H1 (cell line): Measurements from ENCODE around the gene PAX8. TPM values are rescaled to one million over a fixed set of nuclear protein-coding genes. Genes with fewer than 3 reads are reported as not detected.

ENCODE experiments used
- BCL11A ChIP-seq, 2 experiments: IDR thresholded peaks; one replicate each; pipeline ENCODE4 v1.6.1; 2011; ENCODE audit warnings: low read depth in 2 of 2, low read length in 2 of 2, mild to moderate bottlenecking in 2 of 2
- RBBP5 ChIP-seq: IDR thresholded peaks from 2 replicates; pipeline ENCODE4 v1.7.1; 2012; ENCODE audit warnings: low read depth, mild to moderate bottlenecking, inconsistent platforms, low read length, moderate library complexity, borderline replicate concordance
- TAF7 ChIP-seq: optimal IDR thresholded peaks from 2 replicates; pipeline ENCODE3; 2011; ENCODE audit warnings: low read depth, mild to moderate bottlenecking, inconsistent platforms, low read length, moderate library complexity, borderline replicate concordance
- YY1 ChIP-seq: IDR thresholded peaks from 2 replicates; pipeline ENCODE4 v1.6.1; 2011; ENCODE audit warnings: low read depth, mild to moderate bottlenecking, low read length
- polyA plus RNA-seq, 7 experiments: library from polyadenylated mRNA; depleted of rRNA in 3 of 7; stranded (reverse) in 5 of 7; unstranded in 2 of 7; fragments of >200 nt in 5 of 7; fragments of 200-250 nt in 2 of 7; gene quantifications; 1 replicate in 5 of 7; 2 replicates in 1 of 7; 4 replicates in 1 of 7; pipeline versions ENCODE4 v1.2.1 to v1.2.3, GENCODE V29; 2011 to 2013; ENCODE audit warnings: missing spikeins in 2 of 7, mixed read lengths in 2 of 7
- total RNA-seq: library from RNA; stranded (reverse); fragmentation: NEBNext Ultra II Directional; extraction: Animal tissue kit (Norgen Biotek cat#: 25700); gene quantifications from 2 replicates; pipeline ENCODE4 v1.2.1, GENCODE V29; 2021
- TF ChIP-seq, protein P1 (sequence below): fragments of 300-600 bp; sonication (generic); IDR thresholded peaks from 2 replicates; pipeline ENCODE4 v1.7.1; 2012; ENCODE audit warnings: low read length, moderate library complexity, mild to moderate bottlenecking, inconsistent platforms; ENCODE audit not compliant: insufficient replicate concordance

PAX8 gene
- total and polyA plus RNA-seq, 2 of the 8 experiments (the other 6 are each of a cell fraction or from before 2014, with no cell fraction given), result 0.02 TPM; not detected in 1

DNA sequence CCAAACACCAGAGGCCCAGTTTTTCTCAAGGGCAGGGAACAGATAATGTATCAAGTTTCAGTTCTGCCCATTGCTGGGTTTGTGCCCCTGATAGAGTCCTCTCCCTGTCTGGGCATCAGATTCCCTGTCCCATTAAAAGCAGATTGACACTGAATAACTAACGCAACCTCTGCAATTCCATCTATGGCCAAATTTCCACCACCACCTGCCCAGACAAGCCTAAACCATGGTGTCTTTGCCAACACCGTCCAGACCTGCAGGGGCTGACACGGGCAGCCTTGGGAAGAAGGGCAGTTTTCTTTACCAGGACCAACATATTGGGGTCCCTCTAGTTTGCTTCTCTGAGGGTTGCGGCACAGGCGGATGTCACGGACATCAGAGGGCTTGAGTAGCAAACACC is 26.4 kb upstream of the PAX8 start (continued):
- TF ChIP-seq, protein P1, sequence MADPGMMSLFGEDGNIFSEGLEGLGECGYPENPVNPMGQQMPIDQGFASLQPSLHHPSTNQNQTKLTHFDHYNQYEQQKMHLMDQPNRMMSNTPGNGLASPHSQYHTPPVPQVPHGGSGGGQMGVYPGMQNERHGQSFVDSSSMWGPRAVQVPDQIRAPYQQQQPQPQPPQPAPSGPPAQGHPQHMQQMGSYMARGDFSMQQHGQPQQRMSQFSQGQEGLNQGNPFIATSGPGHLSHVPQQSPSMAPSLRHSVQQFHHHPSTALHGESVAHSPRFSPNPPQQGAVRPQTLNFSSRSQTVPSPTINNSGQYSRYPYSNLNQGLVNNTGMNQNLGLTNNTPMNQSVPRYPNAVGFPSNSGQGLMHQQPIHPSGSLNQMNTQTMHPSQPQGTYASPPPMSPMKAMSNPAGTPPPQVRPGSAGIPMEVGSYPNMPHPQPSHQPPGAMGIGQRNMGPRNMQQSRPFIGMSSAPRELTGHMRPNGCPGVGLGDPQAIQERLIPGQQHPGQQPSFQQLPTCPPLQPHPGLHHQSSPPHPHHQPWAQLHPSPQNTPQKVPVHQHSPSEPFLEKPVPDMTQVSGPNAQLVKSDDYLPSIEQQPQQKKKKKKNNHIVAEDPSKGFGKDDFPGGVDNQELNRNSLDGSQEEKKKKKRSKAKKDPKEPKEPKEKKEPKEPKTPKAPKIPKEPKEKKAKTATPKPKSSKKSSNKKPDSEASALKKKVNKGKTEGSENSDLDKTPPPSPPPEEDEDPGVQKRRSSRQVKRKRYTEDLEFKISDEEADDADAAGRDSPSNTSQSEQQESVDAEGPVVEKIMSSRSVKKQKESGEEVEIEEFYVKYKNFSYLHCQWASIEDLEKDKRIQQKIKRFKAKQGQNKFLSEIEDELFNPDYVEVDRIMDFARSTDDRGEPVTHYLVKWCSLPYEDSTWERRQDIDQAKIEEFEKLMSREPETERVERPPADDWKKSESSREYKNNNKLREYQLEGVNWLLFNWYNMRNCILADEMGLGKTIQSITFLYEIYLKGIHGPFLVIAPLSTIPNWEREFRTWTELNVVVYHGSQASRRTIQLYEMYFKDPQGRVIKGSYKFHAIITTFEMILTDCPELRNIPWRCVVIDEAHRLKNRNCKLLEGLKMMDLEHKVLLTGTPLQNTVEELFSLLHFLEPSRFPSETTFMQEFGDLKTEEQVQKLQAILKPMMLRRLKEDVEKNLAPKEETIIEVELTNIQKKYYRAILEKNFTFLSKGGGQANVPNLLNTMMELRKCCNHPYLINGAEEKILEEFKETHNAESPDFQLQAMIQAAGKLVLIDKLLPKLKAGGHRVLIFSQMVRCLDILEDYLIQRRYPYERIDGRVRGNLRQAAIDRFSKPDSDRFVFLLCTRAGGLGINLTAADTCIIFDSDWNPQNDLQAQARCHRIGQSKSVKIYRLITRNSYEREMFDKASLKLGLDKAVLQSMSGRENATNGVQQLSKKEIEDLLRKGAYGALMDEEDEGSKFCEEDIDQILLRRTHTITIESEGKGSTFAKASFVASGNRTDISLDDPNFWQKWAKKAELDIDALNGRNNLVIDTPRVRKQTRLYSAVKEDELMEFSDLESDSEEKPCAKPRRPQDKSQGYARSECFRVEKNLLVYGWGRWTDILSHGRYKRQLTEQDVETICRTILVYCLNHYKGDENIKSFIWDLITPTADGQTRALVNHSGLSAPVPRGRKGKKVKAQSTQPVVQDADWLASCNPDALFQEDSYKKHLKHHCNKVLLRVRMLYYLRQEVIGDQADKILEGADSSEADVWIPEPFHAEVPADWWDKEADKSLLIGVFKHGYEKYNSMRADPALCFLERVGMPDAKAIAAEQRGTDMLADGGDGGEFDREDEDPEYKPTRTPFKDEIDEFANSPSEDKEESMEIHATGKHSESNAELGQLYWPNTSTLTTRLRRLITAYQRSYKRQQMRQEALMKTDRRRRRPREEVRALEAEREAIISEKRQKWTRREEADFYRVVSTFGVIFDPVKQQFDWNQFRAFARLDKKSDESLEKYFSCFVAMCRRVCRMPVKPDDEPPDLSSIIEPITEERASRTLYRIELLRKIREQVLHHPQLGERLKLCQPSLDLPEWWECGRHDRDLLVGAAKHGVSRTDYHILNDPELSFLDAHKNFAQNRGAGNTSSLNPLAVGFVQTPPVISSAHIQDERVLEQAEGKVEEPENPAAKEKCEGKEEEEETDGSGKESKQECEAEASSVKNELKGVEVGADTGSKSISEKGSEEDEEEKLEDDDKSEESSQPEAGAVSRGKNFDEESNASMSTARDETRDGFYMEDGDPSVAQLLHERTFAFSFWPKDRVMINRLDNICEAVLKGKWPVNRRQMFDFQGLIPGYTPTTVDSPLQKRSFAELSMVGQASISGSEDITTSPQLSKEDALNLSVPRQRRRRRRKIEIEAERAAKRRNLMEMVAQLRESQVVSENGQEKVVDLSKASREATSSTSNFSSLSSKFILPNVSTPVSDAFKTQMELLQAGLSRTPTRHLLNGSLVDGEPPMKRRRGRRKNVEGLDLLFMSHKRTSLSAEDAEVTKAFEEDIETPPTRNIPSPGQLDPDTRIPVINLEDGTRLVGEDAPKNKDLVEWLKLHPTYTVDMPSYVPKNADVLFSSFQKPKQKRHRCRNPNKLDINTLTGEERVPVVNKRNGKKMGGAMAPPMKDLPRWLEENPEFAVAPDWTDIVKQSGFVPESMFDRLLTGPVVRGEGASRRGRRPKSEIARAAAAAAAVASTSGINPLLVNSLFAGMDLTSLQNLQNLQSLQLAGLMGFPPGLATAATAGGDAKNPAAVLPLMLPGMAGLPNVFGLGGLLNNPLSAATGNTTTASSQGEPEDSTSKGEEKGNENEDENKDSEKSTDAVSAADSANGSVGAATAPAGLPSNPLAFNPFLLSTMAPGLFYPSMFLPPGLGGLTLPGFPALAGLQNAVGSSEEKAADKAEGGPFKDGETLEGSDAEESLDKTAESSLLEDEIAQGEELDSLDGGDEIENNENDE, result no peak
- TF ChIP-seq BCL11A (IDR thresholded peaks at IDR 0.05; ENCODE audit: low read depth in 2 of 2, low read length in 2 of 2) (no peak), YY1 (no peak), RBBP5 (no peak), TAF7 (no peak)
